Fibroblast of mammary gland (primary cell): ENCODE data around the gene THAP4.

ENCODE experiments used
- DNase-seq: peaks from one replicate; pipeline ENCODE4 v3.0.0-alpha.2; 2010; ENCODE audit warnings: low read depth
- H3K4me3 ChIP-seq: 2 replicates; pipeline ENCODE4 v1.5.1; 2011; ENCODE audit warnings: low read depth, mild to moderate bottlenecking, low read length, moderate library complexity; ENCODE audit not compliant: control insufficient read depth
- CTCF ChIP-seq: conservative IDR thresholded peaks from 2 replicates; pipeline ENCODE4 v1.5.1; 2011; ENCODE audit warnings: low read depth, low read length, inconsistent platforms; ENCODE audit not compliant: control insufficient read depth, insufficient read depth

THAP4 gene

DNA sequence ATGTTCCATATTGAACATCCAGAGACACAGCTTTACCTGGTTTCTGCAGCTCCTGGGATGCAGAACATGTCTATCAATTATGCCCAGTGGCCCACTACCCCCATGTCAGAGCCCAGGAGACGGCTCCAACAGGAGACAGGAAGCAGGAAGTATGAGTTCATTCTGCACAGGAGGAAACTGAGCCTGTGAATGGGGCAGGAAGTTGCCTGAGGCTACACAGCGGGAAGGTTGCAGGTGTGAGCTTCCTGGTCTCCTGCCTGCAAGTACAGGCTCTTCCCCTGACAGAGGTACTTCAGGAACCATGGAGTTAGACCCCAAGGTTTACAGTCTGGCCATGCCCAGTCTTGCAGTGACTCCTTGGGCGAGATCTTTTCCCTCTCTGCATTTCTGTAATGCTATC, 81.2 kb downstream of the THAP4 start:
- no peak for TF ChIP-seq CTCF
- H3K4me3 ChIP-seq, result no peak overlapping the region
- DNase-seq, result no peak

GRCh38 chr2:241554610-241555322, 82.2 kb downstream of the THAP4 start:
- no peak for TF ChIP-seq CTCF
- no peak for DNase-seq
- no peak overlapping the region for H3K4me3 ChIP-seq

- TF ChIP-seq CTCF, result no peak
- H3K4me3 ChIP-seq, result no peak overlapping the region
- no peak for DNase-seq
Measured at GRCh38 chr2:241553981-241554380, 83.0 kb downstream of the THAP4 start.

DNA sequence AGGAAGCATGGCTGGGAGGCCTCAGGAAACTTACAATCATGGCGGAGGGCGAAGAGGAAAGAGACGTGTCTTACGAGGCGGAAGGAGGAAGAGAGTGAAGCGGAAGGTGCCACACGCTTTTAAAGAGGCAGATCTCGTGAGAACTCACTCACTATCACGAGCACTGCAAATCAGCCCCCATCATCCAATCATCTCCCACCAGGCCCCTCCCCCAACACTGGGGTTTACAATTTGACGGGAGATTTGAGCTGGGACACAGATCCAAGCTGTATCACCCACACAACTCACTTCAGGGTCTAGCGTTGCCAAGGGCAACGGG, 83.5 kb downstream of the THAP4 start:
- no peak overlapping the region for H3K4me3 ChIP-seq
- TF ChIP-seq CTCF, result no peak

GRCh38 chr2:241551998-241552737, 84.8 kb downstream of the THAP4 start:
- DNase-seq, result no peak
- no peak for TF ChIP-seq CTCF
- no peak overlapping the region for H3K4me3 ChIP-seq

More for the DNA sequence above, 83.5 kb downstream of the THAP4 start:
- DNase-seq, result no peak

- no peak for TF ChIP-seq CTCF
- H3K4me3 ChIP-seq, result no peak overlapping the region
Measured at GRCh38 chr2:241551599-241551997, 85.4 kb downstream of the THAP4 start.

More at GRCh38 chr2:241551599-241551997, 85.4 kb downstream of the THAP4 start:
- DNase-seq, result no peak
